SKM-1 treated with dmso at 0.1 percent for 144 hours (cell line): ENCODE data around the gene MYORG.
A peak's percentile ranks its signal among the peaks of the same experiment; 100 is the strongest.

Experiments used
- DNase-seq: peaks from one replicate; lab custom pipeline; 2025; ENCODE audit not compliant: unreplicated experiment; lab: John Stamatoyannopoulos, UW

Gene MYORG

GRCh38 chr9:34335376-34335775, 41.3 kb downstream of the MYORG start:
- no peak for DNase-seq

GRCh38 chr9:34334916-34335315, 41.8 kb downstream of the MYORG start:
- no peak for DNase-seq

- DNase-seq: no peak
Observed at GRCh38 chr9:34334337-34334824, 42.3 kb downstream of the MYORG start.

GRCh38 chr9:34333836-34334235, 42.9 kb downstream of the MYORG start:
- no peak for DNase-seq

- no peak for DNase-seq
Observed at GRCh38 chr9:34332076-34332964, 44.4 kb downstream of the MYORG start.

- DNase-seq: no peak
Observed at GRCh38 chr9:34331196-34331595, 45.5 kb downstream of the MYORG start.

- DNase-seq: peak; percentile 100
Observed at GRCh38 chr9:34328987-34329832, 47.5 kb downstream of the MYORG start, which contains the start of the genes KIF24 and NUDT2. KIF24 (minus strand) TSS chr9:34329268; CDS start chr9:34311346, 17,922 bp downstream. NUDT2 (plus strand) TSS chr9:34329569; CDS start chr9:34339040, 9,471 bp downstream.

- DNase-seq: peak; percentile 58
Observed at GRCh38 chr9:34328500-34328986, 48.2 kb downstream of the MYORG start.

- no peak for DNase-seq
Observed at GRCh38 chr9:34326690-34327089, 50.0 kb downstream of the MYORG start.

- no peak for DNase-seq
Observed at GRCh38 chr9:34322899-34323591, 53.7 kb downstream of the MYORG start.

GRCh38 chr9:34321451-34321850, 55.2 kb downstream of the MYORG start:
- no peak for DNase-seq

GRCh38 chr9:34318163-34318790, 58.4 kb downstream of the MYORG start:
- DNase-seq: no peak

- DNase-seq: no peak
Observed at GRCh38 chr9:34317436-34317835, 59.3 kb downstream of the MYORG start.
